GM13977 (cell line): ENCODE results near the gene SPRTN.

Source experiments
- DNase-seq: peaks from one replicate; pipeline ENCODE4 v3.0.0; 2012; ENCODE audit warnings: low spot score
- in situ Hi-C: fragments of 300-500 bp; cut with MboI; formaldehyde crosslinking; loops from one replicate; pipeline ENCODE4 v1.12.0; 2022; ENCODE audit warnings: low sequenced_read_pairs, low pct_unique_long_range_greater_than_20kb, mixed read lengths, inconsistent platforms; ENCODE audit not compliant: unreplicated experiment
- TF ChIP-seq, protein P1 (sequence below): IDR thresholded peaks from 2 replicates; pipeline ENCODE4 v1.5.1; 2012; ENCODE audit warnings: mild to moderate bottlenecking, control low read depth; ENCODE audit not compliant: insufficient read depth; ENCODE audit errors: extremely low read depth, missing control alignments

SPRTN gene

DNA sequence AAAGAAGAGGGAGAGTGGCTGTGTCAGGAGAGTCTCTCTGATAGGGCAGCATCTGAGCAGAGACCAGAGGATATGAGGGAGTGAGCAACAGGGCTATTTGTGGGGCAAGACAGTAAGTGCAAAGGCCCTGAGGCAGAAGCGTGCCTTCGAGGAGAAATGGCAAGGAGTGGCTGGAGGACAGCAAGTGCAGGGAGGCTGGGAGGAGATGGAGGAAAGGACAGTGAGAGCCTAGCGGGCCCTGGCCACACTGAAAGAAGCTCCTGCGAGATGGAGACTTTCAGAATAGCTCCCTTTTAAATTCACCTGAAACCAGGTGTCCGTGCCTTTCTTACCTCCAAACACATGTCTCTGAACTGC, 25.7 kb upstream of the SPRTN start:
- in situ Hi-C loops, result no loop called here
- TF ChIP-seq, protein P1, sequence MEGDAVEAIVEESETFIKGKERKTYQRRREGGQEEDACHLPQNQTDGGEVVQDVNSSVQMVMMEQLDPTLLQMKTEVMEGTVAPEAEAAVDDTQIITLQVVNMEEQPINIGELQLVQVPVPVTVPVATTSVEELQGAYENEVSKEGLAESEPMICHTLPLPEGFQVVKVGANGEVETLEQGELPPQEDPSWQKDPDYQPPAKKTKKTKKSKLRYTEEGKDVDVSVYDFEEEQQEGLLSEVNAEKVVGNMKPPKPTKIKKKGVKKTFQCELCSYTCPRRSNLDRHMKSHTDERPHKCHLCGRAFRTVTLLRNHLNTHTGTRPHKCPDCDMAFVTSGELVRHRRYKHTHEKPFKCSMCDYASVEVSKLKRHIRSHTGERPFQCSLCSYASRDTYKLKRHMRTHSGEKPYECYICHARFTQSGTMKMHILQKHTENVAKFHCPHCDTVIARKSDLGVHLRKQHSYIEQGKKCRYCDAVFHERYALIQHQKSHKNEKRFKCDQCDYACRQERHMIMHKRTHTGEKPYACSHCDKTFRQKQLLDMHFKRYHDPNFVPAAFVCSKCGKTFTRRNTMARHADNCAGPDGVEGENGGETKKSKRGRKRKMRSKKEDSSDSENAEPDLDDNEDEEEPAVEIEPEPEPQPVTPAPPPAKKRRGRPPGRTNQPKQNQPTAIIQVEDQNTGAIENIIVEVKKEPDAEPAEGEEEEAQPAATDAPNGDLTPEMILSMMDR, result no peak
- DNase-seq, result no peak

DNA sequence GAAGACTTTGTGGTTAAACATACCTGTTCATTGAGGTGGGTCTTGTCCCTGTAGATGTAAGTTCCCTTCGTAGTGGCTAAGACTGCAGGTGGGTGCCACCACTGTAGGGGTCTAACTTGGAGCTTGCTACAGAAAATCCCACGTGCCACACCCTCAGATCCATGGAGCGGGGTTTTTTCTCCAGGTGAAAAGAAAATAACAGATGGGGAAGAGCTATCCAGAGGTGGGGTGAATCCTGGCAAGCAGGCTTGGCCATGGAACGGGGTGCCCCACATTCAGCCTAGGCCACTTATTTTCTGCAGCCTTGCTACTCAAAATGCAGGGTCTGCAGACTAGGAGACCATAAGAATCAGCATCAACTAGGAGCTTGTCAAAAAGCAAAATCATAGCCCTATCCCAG, 24.4 kb upstream of the SPRTN start:
- no peak for DNase-seq
- in situ Hi-C loops, result no loop called here
- TF ChIP-seq, protein P1, result no peak

DNA sequence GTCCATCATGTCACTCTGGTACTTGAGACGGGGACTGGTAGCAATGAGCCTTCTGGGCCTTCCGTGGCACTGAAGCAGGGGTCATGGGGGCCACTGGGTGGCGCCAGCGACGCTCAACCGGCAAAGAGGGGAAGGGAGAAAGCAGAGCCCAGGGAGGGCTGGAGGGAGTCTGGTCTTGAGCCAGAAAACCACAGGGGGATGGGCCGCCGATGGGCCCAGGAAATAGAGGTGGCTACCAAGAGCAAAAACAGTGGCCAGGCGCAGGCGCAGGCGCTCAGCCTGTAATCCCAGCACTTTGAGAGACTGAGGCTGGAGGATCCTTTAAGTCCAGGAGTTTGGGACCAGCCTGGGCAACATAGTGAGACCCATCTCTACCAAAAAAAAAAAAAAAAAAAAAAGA, 22.2 kb upstream of the SPRTN start:
- in situ Hi-C loops, result no loop called here
- DNase-seq, result peak; percentile 57
- TF ChIP-seq, protein P1, result peak; percentile 91

DNA sequence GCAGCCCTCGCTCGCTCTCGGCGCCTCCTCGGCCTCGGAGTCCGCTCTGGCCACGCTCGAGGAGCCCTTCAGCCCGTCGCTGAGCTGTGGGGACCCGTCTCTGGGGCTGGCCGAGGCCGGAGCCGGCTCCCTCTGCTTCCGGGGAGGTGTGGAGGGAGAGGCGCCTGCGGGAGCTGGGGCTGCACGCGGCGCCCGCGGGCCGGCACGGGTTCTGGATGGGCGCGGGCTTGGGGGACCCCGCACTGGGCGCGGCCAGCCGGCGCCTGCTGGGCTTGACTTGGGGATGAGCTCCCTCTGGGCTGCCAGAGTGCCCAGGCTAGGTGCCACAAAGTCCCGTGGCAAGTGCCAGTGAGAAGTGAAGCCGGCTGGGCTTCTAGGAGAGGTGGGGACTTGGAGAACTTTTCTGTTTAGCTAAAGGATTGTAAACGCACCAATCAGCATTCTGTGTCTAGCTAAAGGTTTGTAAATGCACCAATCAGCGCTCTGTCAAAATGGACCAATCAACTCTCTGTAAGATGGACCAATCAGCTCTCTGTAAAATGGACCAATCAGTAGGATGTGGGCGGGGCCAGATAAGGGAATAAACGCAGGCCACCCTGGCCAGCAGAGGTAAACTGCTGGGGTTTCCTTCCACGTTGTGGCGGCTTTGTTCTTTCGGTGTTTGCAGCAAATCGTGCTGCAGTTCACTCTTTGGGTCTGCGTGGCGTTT, 20.6 kb upstream of the SPRTN start:
- no peak for DNase-seq
- in situ Hi-C loops, result no loop called here

DNA sequence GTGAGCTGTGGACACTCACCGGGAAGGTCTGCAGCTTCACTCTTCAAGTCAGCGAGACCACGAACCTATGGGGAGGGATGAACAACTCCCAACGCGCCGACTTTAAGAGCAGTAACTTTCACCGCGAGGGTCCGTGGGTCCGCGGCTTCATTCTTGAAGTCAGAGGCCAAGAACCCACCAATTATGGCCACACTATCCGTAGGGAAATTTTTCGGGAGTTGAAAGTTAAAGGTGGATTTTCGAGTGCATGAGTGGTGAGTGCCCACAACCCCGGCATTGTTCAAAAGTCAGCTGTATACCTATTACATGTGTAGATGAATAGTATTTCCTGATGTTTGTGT, 20.1 kb upstream of the SPRTN start:
- DNase-seq, result no peak
- in situ Hi-C loops, result no loop called here
- TF ChIP-seq, protein P1, result no peak

More for the DNA sequence above, 20.6 kb upstream of the SPRTN start:
- TF ChIP-seq, protein P1, result no peak

DNA sequence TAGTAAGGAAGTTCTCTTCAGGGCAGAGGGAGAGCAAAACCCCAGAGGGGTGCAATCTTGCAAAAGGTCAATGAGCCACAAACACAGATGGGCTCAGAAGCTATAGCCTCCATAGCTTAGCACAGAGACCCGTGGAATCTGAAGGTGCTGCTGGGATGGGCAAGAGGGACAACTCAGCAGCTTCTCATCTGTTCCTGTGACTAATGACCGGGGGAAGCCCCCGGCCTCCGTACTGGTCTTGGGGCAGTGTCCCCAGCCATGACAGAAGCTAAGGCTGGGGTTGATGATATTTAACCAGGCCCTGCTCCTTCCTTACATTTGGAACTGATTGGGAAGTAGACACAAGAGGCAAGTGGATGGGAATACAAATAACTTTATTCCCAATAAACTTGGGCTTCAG, 19.5 kb upstream of the SPRTN start:
- in situ Hi-C loops, result no loop called here
- no peak for DNase-seq
- TF ChIP-seq, protein P1, result no peak
